ENCODE data around the gene CDON. TPM values are rescaled to one million over a fixed set of nuclear protein-coding genes. Genes with fewer than 3 reads are reported as not detected.

The CDON gene
- total RNA-seq, 2 donors from 2014 or later: 5.6 to 7.3 TPM

- H3K4me3 ChIP-seq: peak overlapping the region; percentile 19 to 54
- H3K27ac ChIP-seq: peak overlapping the region; percentile 69 to 88 (median 85)
- intact Hi-C loops (cut with DNase I): no loop called here
- peaks cover 14% of the 10 kb centered on the region for H3K4me1 ChIP-seq
- H3K9me3 ChIP-seq: no peaks in the 10 kb centered on the region
- peak in 3 of 4 donors; percentile 39 to 50 (median 44) for DNase-seq
- no peak for ATAC-seq
- WGBS, 2 donors: 1 to 3% methylated on average over 16 to 55 of the region's 57 CpGs
- TF ChIP-seq POLR2A (IDR thresholded peaks at IDR 0.05) (no peak), CTCF (IDR thresholded peaks at IDR 0.05) (peak; percentile 19 to 66 (median 54))
- H3K27me3 ChIP-seq: no peaks in the 10 kb centered on the region
- H3K36me3 ChIP-seq (replicated peaks in 1 of 2; ENCODE audit: insufficient read depth in 1 of 2, low read depth in 2 of 2): no peaks in the 10 kb centered on the region
Measured at GRCh38 chr11:126061707-126062678, 673 bp downstream of the CDON start.

- ATAC-seq: no peak
- 49 to 59% methylated on average over 2 of the region's 2 CpGs for WGBS, 2 donors
Measured at GRCh38 chr11:126060757-126061171, 1.9 kb downstream of the CDON start.

GRCh38 chr11:126059238-126059781 lies 3.4 kb downstream of the CDON start:
- intact Hi-C loops (cut with DNase I): no loop called here
- ATAC-seq: no peak
- TF ChIP-seq POLR2A (IDR thresholded peaks at IDR 0.05): no peak
- TF ChIP-seq CTCF (IDR thresholded peaks at IDR 0.05): no peak
- WGBS, 2 donors: 44 to 55% methylated on average over 10 of the region's 10 CpGs
- no peaks in the 10 kb centered on the region for H3K9me3 ChIP-seq
- no peaks in the 10 kb centered on the region for H3K36me3 ChIP-seq (replicated peaks in 1 of 2; ENCODE audit: insufficient read depth in 1 of 2, low read depth in 2 of 2)
- no peak overlapping the region for H3K27ac ChIP-seq
- H3K4me1 ChIP-seq: peaks cover 14% of the 10 kb centered on the region
- no peak overlapping the region for H3K4me3 ChIP-seq
- no peak for DNase-seq
- no peaks in the 10 kb centered on the region for H3K27me3 ChIP-seq

More at GRCh38 chr11:126060757-126061171, 1.9 kb downstream of the CDON start:
- no peak for TF ChIP-seq CTCF (IDR thresholded peaks at IDR 0.05)
- TF ChIP-seq POLR2A (IDR thresholded peaks at IDR 0.05): no peak
- Histone ChIP-seq H3K27me3 (no peaks in the 10 kb centered on the region), H3K4me3 (no peak overlapping the region), H3K27ac (no peak overlapping the region), H3K36me3 (replicated peaks in 1 of 2; ENCODE audit: insufficient read depth in 1 of 2, low read depth in 2 of 2) (no peaks in the 10 kb centered on the region), H3K9me3 (no peaks in the 10 kb centered on the region), H3K4me1 (peaks cover 14% of the 10 kb centered on the region)
- DNase-seq: no peak
- intact Hi-C loops (cut with DNase I): no loop called here

GRCh38 chr11:126058105-126058874 lies 4.4 kb downstream of the CDON start:
- Histone ChIP-seq H3K4me3 (no peak overlapping the region), H3K9me3 (no peaks in the 10 kb centered on the region), H3K36me3 (replicated peaks in 1 of 2; ENCODE audit: insufficient read depth in 1 of 2, low read depth in 2 of 2) (no peaks in the 10 kb centered on the region), H3K27ac (no peak overlapping the region), H3K27me3 (no peaks in the 10 kb centered on the region), H3K4me1 (peaks cover 9% of the 10 kb centered on the region)
- no peak for ATAC-seq
- no peak for TF ChIP-seq POLR2A (IDR thresholded peaks at IDR 0.05)
- TF ChIP-seq CTCF (IDR thresholded peaks at IDR 0.05): no peak
- no peak for DNase-seq
- intact Hi-C loops (cut with DNase I): no loop called here
- WGBS, 2 donors: 75% methylated on average over 6 of the region's 6 CpGs

All from body of pancreas (tissue), 4 donors.